ENCODE measurements around the gene MCRIP1. TPM values are rescaled to one million over a fixed set of nuclear protein-coding genes. Genes with fewer than 3 reads are reported as not detected.

MCRIP1 gene
- total and polyA plus RNA-seq, 2 donors (not counting 1 experiment from before 2014, with no cell fraction given): 69.7 to 84.0 TPM

GRCh38 chr17:81817758-81818147 is 15.3 kb downstream of the MCRIP1 start:
- intact Hi-C loops (cut with micrococcal nuclease): no loop called here
- POLR2A ChIA-PET: no interaction called here
- DNase-seq (no peak), ATAC-seq (ENCODE audit: low read depth) (no peak)
- H3K4me2 ChIP-seq (replicated peaks; ENCODE audit: low read depth, low read length, poor library complexity, severe bottlenecking): no peak overlapping the region
- no peaks in the 10 kb centered on the region for H4K20me1 ChIP-seq (ENCODE audit: control insufficient read depth, insufficient read depth, low read length, poor library complexity, severe bottlenecking)
- Mint-ChIP-seq H3K27me3 (peaks cover 13% of the 10 kb centered on the region), H3K27ac (no peak overlapping the region), H3K4me3 (no peak overlapping the region), H3K9me3 (ENCODE audit: insufficient read depth) (no peaks in the 10 kb centered on the region), H3K4me1 (no peaks in the 10 kb centered on the region)
- CTCF ChIA-PET: no interaction called here
- 49% methylated on average over 4 of the region's 7 CpGs for WGBS (ENCODE audit: insufficient coverage)
- H3K27ac ChIP-seq (ENCODE audit: low read length in 2 of 2): no peak overlapping the region
- H3K9me3 ChIP-seq (ENCODE audit: control extremely low read depth in 1 of 3, control insufficient read depth in 2 of 3, insufficient read depth in 1 of 3, low read length in 2 of 3): no peaks in the 10 kb centered on the region
- H3K4me3 ChIP-seq (ENCODE audit: control extremely low read depth in 1 of 5, extremely low read depth in 1 of 5, insufficient read depth in 1 of 5, low read depth in 2 of 5, low read length in 4 of 5): no peak overlapping the region
- no peaks in the 10 kb centered on the region for H3K27me3 ChIP-seq (replicated peaks in 1 of 4; ENCODE audit: control extremely low read depth in 1 of 4, control insufficient read depth in 3 of 4, insufficient read depth in 4 of 4, low read length in 3 of 4)
- H3K9ac ChIP-seq (ENCODE audit: low read length): no peak overlapping the region
- TF ChIP-seq CTCF (IDR thresholded peaks at IDR 0.05) (no peak), EZH2 (IDR thresholded peaks at IDR 0.05; ENCODE audit: borderline replicate concordance, insufficient read depth, low read depth, low read length, poor library complexity, severe bottlenecking) (no peak)
- H3K4me1 ChIP-seq (ENCODE audit: control insufficient read depth in 2 of 2, insufficient read depth in 2 of 2, low read length in 2 of 2): no peaks in the 10 kb centered on the region
- H2AFZ ChIP-seq (ENCODE audit: insufficient read depth, low read depth, low read length, poor library complexity, severe bottlenecking): no peak overlapping the region
- peaks cover 0 to 5% of the 10 kb centered on the region in 2 experiments for H3K36me3 ChIP-seq (replicated peaks in 1 of 2; ENCODE audit: control extremely low read depth in 1 of 2, control insufficient read depth in 1 of 2, extremely low read depth in 1 of 2, insufficient read depth in 2 of 2, low read length in 1 of 2)
- H3K79me2 ChIP-seq (ENCODE audit: control insufficient read depth, insufficient read depth, low read length): no peaks in the 10 kb centered on the region

DNA sequence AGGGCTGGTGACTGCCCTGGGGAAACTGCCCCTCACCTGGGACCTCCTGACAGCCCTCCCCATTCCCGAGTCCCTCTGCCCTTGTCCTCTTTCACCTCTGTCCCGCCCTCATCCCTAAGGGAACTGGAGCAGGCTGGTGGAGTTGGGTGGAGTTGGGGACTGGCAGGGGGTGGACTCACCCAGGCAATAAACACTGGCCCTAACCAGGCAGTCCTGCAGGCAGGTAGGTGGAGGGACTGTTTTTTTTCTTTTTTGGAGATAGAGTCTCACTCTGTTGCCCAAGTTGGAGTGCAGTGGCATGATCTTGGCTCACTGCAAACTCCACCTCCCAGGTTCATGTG is 17.5 kb downstream of the MCRIP1 start:
- Histone ChIP-seq H3K36me3 (replicated peaks in 1 of 2; ENCODE audit: control extremely low read depth in 1 of 2, control insufficient read depth in 1 of 2, extremely low read depth in 1 of 2, insufficient read depth in 2 of 2, low read length in 1 of 2) (no peaks in the 10 kb centered on the region), H2AFZ (ENCODE audit: insufficient read depth, low read depth, low read length, poor library complexity, severe bottlenecking) (no peak overlapping the region), H3K9me3 (ENCODE audit: control extremely low read depth in 1 of 3, control insufficient read depth in 2 of 3, insufficient read depth in 1 of 3, low read length in 2 of 3) (no peaks in the 10 kb centered on the region), H3K4me2 (replicated peaks; ENCODE audit: low read depth, low read length, poor library complexity, severe bottlenecking) (no peak overlapping the region), H3K27me3 (replicated peaks in 1 of 4; ENCODE audit: control extremely low read depth in 1 of 4, control insufficient read depth in 3 of 4, insufficient read depth in 4 of 4, low read length in 3 of 4) (no peaks in the 10 kb centered on the region), H4K20me1 (ENCODE audit: control insufficient read depth, insufficient read depth, low read length, poor library complexity, severe bottlenecking) (no peaks in the 10 kb centered on the region), H3K4me3 (ENCODE audit: control extremely low read depth in 1 of 5, extremely low read depth in 1 of 5, insufficient read depth in 1 of 5, low read depth in 2 of 5, low read length in 4 of 5) (no peak overlapping the region), H3K4me1 (ENCODE audit: control insufficient read depth in 2 of 2, insufficient read depth in 2 of 2, low read length in 2 of 2) (no peaks in the 10 kb centered on the region), H3K79me2 (ENCODE audit: control insufficient read depth, insufficient read depth, low read length) (no peaks in the 10 kb centered on the region), H3K9ac (ENCODE audit: low read length) (no peak overlapping the region), H3K27ac (ENCODE audit: low read length in 2 of 2) (no peak overlapping the region)
- CTCF ChIA-PET: no interaction called here
- Mint-ChIP-seq H3K4me3 (no peak overlapping the region), H3K4me1 (no peaks in the 10 kb centered on the region), H3K9me3 (ENCODE audit: insufficient read depth) (no peaks in the 10 kb centered on the region), H3K27ac (no peak overlapping the region), H3K27me3 (peaks cover 13% of the 10 kb centered on the region)
- WGBS (ENCODE audit: insufficient coverage): no CpG with 5 or more reads among the region's 2 CpGs
- intact Hi-C loops (cut with micrococcal nuclease): no loop called here
- TF ChIP-seq EZH2 (IDR thresholded peaks at IDR 0.05; ENCODE audit: borderline replicate concordance, insufficient read depth, low read depth, low read length, poor library complexity, severe bottlenecking) (no peak), CTCF (IDR thresholded peaks at IDR 0.05) (no peak)
- ATAC-seq (ENCODE audit: low read depth) (no peak), DNase-seq (no peak)
- POLR2A ChIA-PET: no interaction called here

Data from B cell (primary cell).